A549 (cell line): ENCODE data around the gene TSPAN15. TPM values are rescaled to one million over a fixed set of nuclear protein-coding genes. Genes with fewer than 3 reads are reported as not detected.
A peak's percentile ranks its signal among the peaks of the same experiment; 100 is the strongest.

Source experiments
- ATAC-seq, 2 experiments: fragments of 200-7000 bp in 1 of 2; fragments of >200 bp in 1 of 2; cut with Nextera tagmentation in 1 of 2; cut with Tn5 transposase in 1 of 2; 3 replicates each; pipeline versions ENCODE4 v1.8.0 to v1.9.1; 2018 to 2020; ENCODE audit warnings: mild to moderate bottlenecking in 1 of 2, moderate library complexity in 1 of 2
- CTCF ChIA-PET: fragments of 300-600 bp; sonication (Branson Sonifier 250); formaldehyde crosslinking; extraction: SDS; loops from one replicate; lab custom pipeline; 2021; ENCODE audit warnings: antibody characterized with exemption, inconsistent platforms; lab: Yijun Ruan, JAX
- POLR2A ChIA-PET: fragments of 350-600 bp; formaldehyde crosslinking; extraction: SDS; loops from one replicate; lab custom pipeline; 2021; ENCODE audit warnings: antibody characterized with exemption, inconsistent platforms; lab: Yijun Ruan, JAX
- DNase-seq, 2 experiments: peaks; one replicate each; pipeline versions ENCODE4 v3.0.0 to v3.0.0-alpha.2; 2011 to 2016; ENCODE audit warnings: low read depth in 1 of 2, low spot score in 1 of 2
- FAIRE-seq: peaks from 2 replicates; lab custom pipeline; 2011; peaks lifted over from hg19 to GRCh38; lab: Jason Lieb, UNC
- H3K27ac ChIP-seq, 2 experiments: fragments of >200 bp; sonication (Bioruptor Twin); formaldehyde crosslinking; 3 replicates each; pipeline ENCODE4 v1.5.1; 2016 to 2017
- H3K4me1 ChIP-seq: fragments of >200 bp; sonication (Bioruptor Twin); formaldehyde crosslinking; 3 replicates; pipeline ENCODE4 v1.6.1; 2016
- H3K4me2 ChIP-seq: fragments of >200 bp; sonication (Bioruptor Twin); formaldehyde crosslinking; 3 replicates; pipeline ENCODE4 v1.6.1; 2016
- H3K4me3 ChIP-seq: fragments of >200 bp; sonication (Bioruptor Twin); formaldehyde crosslinking; 3 replicates; pipeline ENCODE4 v1.5.1; 2016
- H3K9me3 ChIP-seq: fragments of >200 bp; sonication (Bioruptor Twin); formaldehyde crosslinking; 3 replicates; pipeline ENCODE4 v1.6.1; 2016
- BHLHE40 ChIP-seq: IDR thresholded peaks from 2 replicates; pipeline ENCODE4 v1.6.1; 2012; ENCODE audit warnings: low read depth, low read length, inconsistent platforms
- CBX8 ChIP-seq: fragments of 200-600 bp; sonication (generic); IDR thresholded peaks from 2 replicates; pipeline ENCODE4 v1.6.1; 2016
- EP300 ChIP-seq, 2 experiments: fragments of >200 bp; sonication (Bioruptor Twin); formaldehyde crosslinking; IDR thresholded peaks; 2 replicates in 1 of 2; 3 replicates in 1 of 2; pipeline ENCODE4 v1.6.1; 2016 to 2017
- ESRRA ChIP-seq: fragments of 150-350 bp; IDR thresholded peaks from 2 replicates; pipeline ENCODE4 v1.6.1; 2014; ENCODE audit warnings: mild to moderate bottlenecking, low read length, borderline replicate concordance
- HDAC2 ChIP-seq: fragments of 200-600 bp; sonication (generic); IDR thresholded peaks from 2 replicates; pipeline ENCODE4 v1.6.1; 2016
- HOXB5 ChIP-seq: fragments of 250-450 bp; sonication (Bioruptor Pico); IDR thresholded peaks from 2 replicates; pipeline ENCODE4 v1.5.0; 2020; ENCODE audit warnings: mild to moderate bottlenecking, moderate library complexity
- KDM1A ChIP-seq: fragments of 200-600 bp; sonication (generic); IDR thresholded peaks from 2 replicates; pipeline ENCODE4 v1.6.1; 2016; ENCODE audit warnings: low read depth, mild to moderate bottlenecking
- KDM5A ChIP-seq: fragments of 200-600 bp; sonication (generic); IDR thresholded peaks from 2 replicates; pipeline ENCODE4 v1.6.1; 2016; ENCODE audit warnings: antibody characterized with exemption, mild to moderate bottlenecking
- MYC ChIP-seq: IDR thresholded peaks from 2 replicates; pipeline ENCODE4 v1.6.1; 2012; ENCODE audit warnings: mild to moderate bottlenecking, inconsistent platforms, low read length, improper control_type of control experiment, borderline replicate concordance
- NFE2L2 ChIP-seq: fragments of 150-350 bp; conservative IDR thresholded peaks from 2 replicates; pipeline ENCODE4 v1.6.1; 2014; ENCODE audit warnings: low read length
- POLR2AphosphoS2 ChIP-seq: conservative IDR thresholded peaks from 2 replicates; pipeline ENCODE4 v1.6.1; 2012; ENCODE audit warnings: low read length, improper control_type of control experiment, inconsistent platforms
- TFCP2L1 ChIP-seq: fragments of 250-450 bp; sonication (Bioruptor Pico); IDR thresholded peaks from 2 replicates; pipeline ENCODE4 v1.5.0; 2021; ENCODE audit warnings: mild to moderate bottlenecking
- TP53 ChIP-seq: fragments of 250-450 bp; sonication (Bioruptor Pico); IDR thresholded peaks from 2 replicates; pipeline ENCODE4 v1.5.0; 2021; ENCODE audit warnings: mild to moderate bottlenecking, moderate library complexity
- ZC3H11A ChIP-seq: fragments of 450-650 bp; IDR thresholded peaks from 2 replicates; pipeline ENCODE4 v1.6.1; 2014; ENCODE audit warnings: antibody characterized with exemption, mild to moderate bottlenecking
- ZFP36 ChIP-seq: fragments of 450-650 bp; IDR thresholded peaks from 2 replicates; pipeline ENCODE4 v1.6.1; 2014; ENCODE audit warnings: borderline replicate concordance; ENCODE audit not compliant: partially characterized antibody
- ZNF302 ChIP-seq: fragments of 250-450 bp; sonication (Bioruptor Pico); IDR thresholded peaks from 2 replicates; pipeline ENCODE4 v1.9.0; 2021; ENCODE audit warnings: inconsistent platforms, mild to moderate bottlenecking, moderate library complexity
- WGBS: methylation state at CpG from one replicate; pipeline ENCODE4 v1.1.6; 2017; ENCODE audit errors: missing lambda C conversion rate; 5-methylcytosine and 5-hydroxymethylcytosine counted together
- polyA plus RNA-seq, 4 experiments: library from polyadenylated mRNA; depleted of rRNA in 3 of 4; stranded (reverse); fragments of >200 nt; fragmentation: RNase III in 1 of 4; extraction: RNeasy Plus Mini Kit Qiagen cat#74134 plus additional on column Dnase treatment in 1 of 4; gene quantifications; 2 replicates in 3 of 4; 3 replicates in 1 of 4; pipeline ENCODE4 v1.2.3, GENCODE V29; 2011 to 2017
- TF ChIP-seq, protein P1 (sequence below): fragments of 200-600 bp; sonication (generic); IDR thresholded peaks from 2 replicates; pipeline ENCODE4 v1.6.1; 2016; ENCODE audit warnings: antibody characterized with exemption, mild to moderate bottlenecking, moderate library complexity
- TF ChIP-seq, protein P2 (sequence below): IDR thresholded peaks from 2 replicates; pipeline ENCODE4 v1.6.1; 2012
- TF ChIP-seq, protein P3 (sequence below): IDR thresholded peaks from 2 replicates; pipeline ENCODE4 v1.6.1; 2012
- TF ChIP-seq, protein P4 (sequence below): fragments of 450-650 bp; IDR thresholded peaks from 2 replicates; pipeline ENCODE4 v1.6.1; 2014; ENCODE audit warnings: antibody characterized with exemption

The TSPAN15 gene
- polyA plus RNA-seq, 2 of the 4 experiments (the other 2 are of a cell fraction), result 49.3 to 89.6 TPM

DNA sequence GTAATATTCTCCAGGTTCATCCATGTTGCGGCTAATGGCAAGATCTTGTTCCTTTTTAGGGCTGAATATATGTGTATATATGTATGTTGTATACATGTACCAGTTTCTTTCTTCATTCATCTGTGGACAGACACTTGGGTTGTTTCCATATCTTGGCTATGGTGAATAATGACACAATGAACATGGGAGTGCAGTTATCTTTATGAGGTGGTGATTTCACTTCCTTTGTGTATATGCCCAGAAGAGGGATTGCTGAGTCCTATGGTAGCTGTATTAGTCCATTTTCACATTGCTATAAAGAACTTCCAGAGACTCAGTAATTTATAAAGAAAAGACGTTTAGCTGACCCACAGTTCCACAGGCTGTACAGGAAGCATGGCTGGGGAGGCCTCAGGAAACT, 17.1 kb upstream of the TSPAN15 start:
- H3K9me3 ChIP-seq, result no peaks in the 10 kb centered on the region
- FAIRE-seq (no peak), DNase-seq (no peak), ATAC-seq (no peak)
- peak overlapping the region in 1 of 2 experiments; percentile 27; a peak in 2 of 6 replicates for H3K27ac ChIP-seq
- POLR2A ChIA-PET, result no interaction called here
- H3K4me1 ChIP-seq, result peaks cover 20% of the 10 kb centered on the region
- CTCF ChIA-PET, result interaction anchor here (3.6 to 3.9 kb wide), 2 partner anchors 8 to 74 kb away, joined by 22 read pairs; no protein-coding TSS in a partner anchor
- no peak overlapping the region for H3K4me3 ChIP-seq
- no peak for TF ChIP-seq ZC3H11A
- no peak for TF ChIP-seq KDM5A
- TF ChIP-seq, protein P1, sequence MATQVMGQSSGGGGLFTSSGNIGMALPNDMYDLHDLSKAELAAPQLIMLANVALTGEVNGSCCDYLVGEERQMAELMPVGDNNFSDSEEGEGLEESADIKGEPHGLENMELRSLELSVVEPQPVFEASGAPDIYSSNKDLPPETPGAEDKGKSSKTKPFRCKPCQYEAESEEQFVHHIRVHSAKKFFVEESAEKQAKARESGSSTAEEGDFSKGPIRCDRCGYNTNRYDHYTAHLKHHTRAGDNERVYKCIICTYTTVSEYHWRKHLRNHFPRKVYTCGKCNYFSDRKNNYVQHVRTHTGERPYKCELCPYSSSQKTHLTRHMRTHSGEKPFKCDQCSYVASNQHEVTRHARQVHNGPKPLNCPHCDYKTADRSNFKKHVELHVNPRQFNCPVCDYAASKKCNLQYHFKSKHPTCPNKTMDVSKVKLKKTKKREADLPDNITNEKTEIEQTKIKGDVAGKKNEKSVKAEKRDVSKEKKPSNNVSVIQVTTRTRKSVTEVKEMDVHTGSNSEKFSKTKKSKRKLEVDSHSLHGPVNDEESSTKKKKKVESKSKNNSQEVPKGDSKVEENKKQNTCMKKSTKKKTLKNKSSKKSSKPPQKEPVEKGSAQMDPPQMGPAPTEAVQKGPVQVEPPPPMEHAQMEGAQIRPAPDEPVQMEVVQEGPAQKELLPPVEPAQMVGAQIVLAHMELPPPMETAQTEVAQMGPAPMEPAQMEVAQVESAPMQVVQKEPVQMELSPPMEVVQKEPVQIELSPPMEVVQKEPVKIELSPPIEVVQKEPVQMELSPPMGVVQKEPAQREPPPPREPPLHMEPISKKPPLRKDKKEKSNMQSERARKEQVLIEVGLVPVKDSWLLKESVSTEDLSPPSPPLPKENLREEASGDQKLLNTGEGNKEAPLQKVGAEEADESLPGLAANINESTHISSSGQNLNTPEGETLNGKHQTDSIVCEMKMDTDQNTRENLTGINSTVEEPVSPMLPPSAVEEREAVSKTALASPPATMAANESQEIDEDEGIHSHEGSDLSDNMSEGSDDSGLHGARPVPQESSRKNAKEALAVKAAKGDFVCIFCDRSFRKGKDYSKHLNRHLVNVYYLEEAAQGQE, result no peak
- no peak for TF ChIP-seq HOXB5 (CRISPR knock-in tag)
- TF ChIP-seq EP300 (IDR thresholded peaks at IDR 0.05), result no peak
- TF ChIP-seq, protein P2, sequence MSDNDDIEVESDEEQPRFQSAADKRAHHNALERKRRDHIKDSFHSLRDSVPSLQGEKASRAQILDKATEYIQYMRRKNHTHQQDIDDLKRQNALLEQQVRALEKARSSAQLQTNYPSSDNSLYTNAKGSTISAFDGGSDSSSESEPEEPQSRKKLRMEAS, result no peak
- TF ChIP-seq, protein P3, sequence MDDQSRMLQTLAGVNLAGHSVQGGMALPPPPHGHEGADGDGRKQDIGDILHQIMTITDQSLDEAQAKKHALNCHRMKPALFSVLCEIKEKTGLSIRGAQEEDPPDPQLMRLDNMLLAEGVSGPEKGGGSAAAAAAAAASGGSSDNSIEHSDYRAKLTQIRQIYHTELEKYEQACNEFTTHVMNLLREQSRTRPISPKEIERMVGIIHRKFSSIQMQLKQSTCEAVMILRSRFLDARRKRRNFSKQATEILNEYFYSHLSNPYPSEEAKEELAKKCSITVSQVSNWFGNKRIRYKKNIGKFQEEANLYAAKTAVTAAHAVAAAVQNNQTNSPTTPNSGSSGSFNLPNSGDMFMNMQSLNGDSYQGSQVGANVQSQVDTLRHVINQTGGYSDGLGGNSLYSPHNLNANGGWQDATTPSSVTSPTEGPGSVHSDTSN, result no peak
- no peak for TF ChIP-seq TP53 (CRISPR knock-in tag)
- no peak overlapping the region for H3K4me2 ChIP-seq
- 66% methylated on average over 2 of the region's 2 CpGs for WGBS

DNA sequence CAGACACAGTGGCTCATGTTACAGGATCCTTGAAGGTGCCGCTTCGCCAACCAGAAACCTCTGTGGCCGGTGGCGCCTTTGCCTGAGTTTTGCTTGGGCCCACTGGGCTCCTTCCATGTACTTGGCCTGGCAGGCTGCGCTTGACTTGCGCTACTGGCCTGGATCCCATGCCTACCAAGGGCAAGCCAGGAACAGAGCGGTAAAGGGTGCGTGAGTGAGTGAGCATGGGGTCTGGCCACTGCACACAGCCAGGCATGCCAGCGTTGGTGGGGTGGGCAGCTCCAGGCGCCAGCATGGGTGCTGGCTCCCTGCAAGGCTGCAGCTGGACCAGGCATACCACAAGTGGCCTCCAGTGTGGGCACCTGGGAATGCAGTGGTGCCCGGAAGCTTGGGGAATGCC, 16.3 kb upstream of the TSPAN15 start:
- ATAC-seq (no peak), FAIRE-seq (no peak), DNase-seq (no peak)
- Histone ChIP-seq H3K27ac (peak overlapping the region in 1 of 2 experiments; percentile 27; a peak in 1 of 6 replicates), H3K4me3 (no peak overlapping the region), H3K4me1 (peaks cover 28% of the 10 kb centered on the region), H3K9me3 (no peaks in the 10 kb centered on the region), H3K4me2 (no peak overlapping the region)
- TF ChIP-seq, protein P4, sequence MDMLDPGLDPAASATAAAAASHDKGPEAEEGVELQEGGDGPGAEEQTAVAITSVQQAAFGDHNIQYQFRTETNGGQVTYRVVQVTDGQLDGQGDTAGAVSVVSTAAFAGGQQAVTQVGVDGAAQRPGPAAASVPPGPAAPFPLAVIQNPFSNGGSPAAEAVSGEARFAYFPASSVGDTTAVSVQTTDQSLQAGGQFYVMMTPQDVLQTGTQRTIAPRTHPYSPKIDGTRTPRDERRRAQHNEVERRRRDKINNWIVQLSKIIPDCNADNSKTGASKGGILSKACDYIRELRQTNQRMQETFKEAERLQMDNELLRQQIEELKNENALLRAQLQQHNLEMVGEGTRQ, result no peak
- no peak for TF ChIP-seq KDM1A
- no peak for TF ChIP-seq TFCP2L1 (CRISPR knock-in tag)
- TF ChIP-seq, protein P3, result no peak
- no peak for TF ChIP-seq EP300 (IDR thresholded peaks at IDR 0.05)
- TF ChIP-seq MYC, result no peak
- no peak for TF ChIP-seq HDAC2
- TF ChIP-seq BHLHE40, result no peak
- TF ChIP-seq ZNF302 (CRISPR knock-in tag), result no peak
- no peak for TF ChIP-seq HOXB5 (CRISPR knock-in tag)
- no peak for TF ChIP-seq KDM5A
- TF ChIP-seq ZFP36, result no peak
- no peak for TF ChIP-seq POLR2AphosphoS2
- TF ChIP-seq CBX8, result no peak
- TF ChIP-seq ESRRA, result no peak
- no peak for TF ChIP-seq NFE2L2
- TF ChIP-seq TP53 (CRISPR knock-in tag), result no peak
- ChIA-PET CTCF (interaction anchor here (0.6 to 3.9 kb wide), 3 partner anchors 9 to 36 kb away, joined by 3 to 22 read pairs (median 3); no protein-coding TSS in a partner anchor), POLR2A (interaction anchor here (0.6 kb wide), 1 partner anchor 13 kb away, joined by 3 read pairs; no protein-coding TSS in a partner anchor)
- 92% methylated on average over 10 of the region's 11 CpGs for WGBS
